Measurements from ENCODE around the gene MAPK8. TPM values are rescaled to one million over a fixed set of nuclear protein-coding genes. Genes with fewer than 3 reads are reported as not detected.
"Not testable (repeated sequence)": the region's sequence is repeated elsewhere in the genome, so short reads cannot be mapped to it uniquely, and the experiment has no call there.

The MAPK8 gene
- total RNA-seq = 10 to 100 TPM; 44.2 to 45.4 TPM

DNA sequence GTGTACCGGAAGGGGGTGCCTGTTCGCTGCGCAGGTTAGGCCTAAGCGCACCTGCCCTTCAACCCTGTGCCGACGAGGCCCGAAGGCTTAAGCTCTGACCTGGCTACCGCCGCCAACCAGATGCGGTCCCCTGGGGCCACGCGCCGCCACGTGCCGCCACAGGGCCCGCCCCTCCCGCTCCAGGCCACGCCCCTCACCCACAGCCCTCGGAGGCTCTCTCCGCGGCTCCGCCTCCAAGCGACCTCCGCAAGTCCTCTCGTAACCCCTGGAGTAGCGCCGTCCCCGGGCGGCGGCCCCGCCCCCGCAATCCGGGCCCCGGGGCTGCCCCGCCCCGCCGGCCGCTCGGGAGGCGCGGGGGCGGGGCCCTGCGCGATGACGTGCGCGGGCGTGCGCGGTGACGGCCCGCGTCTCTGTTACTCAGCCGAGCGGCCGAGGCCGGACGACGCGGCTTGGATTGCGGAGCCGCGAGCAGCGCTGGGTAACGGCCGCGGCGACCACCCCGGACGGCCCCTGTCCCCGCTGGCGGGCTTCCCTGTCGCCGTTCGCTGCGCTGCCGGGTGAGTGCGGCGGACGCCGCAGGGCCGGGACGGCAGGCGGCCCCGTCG lies at the start of gene MAPK8:
TSS of gene MAPK8 (plus strand) at position 413 of the 605 bp plus-strand sequence. CDS start 94,984 bp downstream, outside the sequence.
- intact Hi-C loops (cut with micrococcal nuclease) = loop anchor here (2.0 to 5.0 kb wide), 4 partner anchors 86 to 1232 kb away; partner anchors contain the start of gene ERCC6

GRCh38 chr10:48257407-48257961 lies 49.0 kb upstream of the MAPK8 start:
- ChIA-PET POLR2A (no interaction called here), CTCF (no interaction called here)
- Mint-ChIP-seq H3K4me3 (no peak overlapping the region), H3K9me3 (no peaks in the 10 kb centered on the region), H3K4me1 (ENCODE audit: low read depth) (no peaks in the 10 kb centered on the region), H3K36me3 (no peaks in the 10 kb centered on the region), H3K27ac (no peak overlapping the region), H3K27me3 (peaks cover 16% of the 10 kb centered on the region)
- no peak for DNase-seq
- intact Hi-C loops (cut with micrococcal nuclease) = no loop called here

More for the DNA sequence above, at the start of gene MAPK8:
- POLR2A ChIA-PET = no interaction called here
- Mint-ChIP-seq H3K27me3 (no peaks in the 10 kb centered on the region), H3K36me3 (peaks cover 4% of the 10 kb centered on the region), H3K9me3 (no peaks in the 10 kb centered on the region), H3K4me3 (peak within 1 kb of the TSS; percentile 84), H3K4me1 (ENCODE audit: low read depth) (peaks cover 34% of the 10 kb centered on the region), H3K27ac (peak within 1 kb of the TSS; percentile 58)
- DNase-seq = peak; percentile 92
- CTCF ChIA-PET = no interaction called here

DNA sequence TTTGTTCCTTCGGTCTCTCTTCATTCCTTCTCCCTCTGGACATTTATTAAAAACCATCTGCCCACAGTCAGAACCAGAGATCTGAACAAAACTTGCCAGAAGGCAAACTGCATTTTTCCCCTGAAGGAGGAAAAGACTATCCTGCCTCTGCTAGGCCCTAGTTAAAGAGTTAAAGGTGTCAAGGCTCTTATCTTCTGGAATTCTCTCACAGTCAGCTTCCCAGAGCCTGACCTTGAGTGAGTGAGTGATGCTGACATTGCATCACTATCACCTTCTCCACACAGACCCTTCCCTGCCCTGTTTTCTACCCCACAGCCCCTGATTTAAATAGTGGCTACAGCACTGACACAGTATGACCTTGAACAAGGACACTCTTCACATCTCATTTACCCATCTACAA lies 48.4 kb upstream of the MAPK8 start:
- no peaks in the 10 kb centered on the region for H3K9me3 Mint-ChIP-seq
- ChIA-PET POLR2A (no interaction called here), CTCF (no interaction called here)
- intact Hi-C loops (cut with micrococcal nuclease) = no loop called here
- no peaks in the 10 kb centered on the region for H3K4me1 Mint-ChIP-seq (ENCODE audit: low read depth)
- no peak for DNase-seq
- H3K4me3 Mint-ChIP-seq = no peak overlapping the region
- H3K27me3 Mint-ChIP-seq = peaks cover 16% of the 10 kb centered on the region
- no peaks in the 10 kb centered on the region for H3K36me3 Mint-ChIP-seq
- H3K27ac Mint-ChIP-seq = no peak overlapping the region

DNA sequence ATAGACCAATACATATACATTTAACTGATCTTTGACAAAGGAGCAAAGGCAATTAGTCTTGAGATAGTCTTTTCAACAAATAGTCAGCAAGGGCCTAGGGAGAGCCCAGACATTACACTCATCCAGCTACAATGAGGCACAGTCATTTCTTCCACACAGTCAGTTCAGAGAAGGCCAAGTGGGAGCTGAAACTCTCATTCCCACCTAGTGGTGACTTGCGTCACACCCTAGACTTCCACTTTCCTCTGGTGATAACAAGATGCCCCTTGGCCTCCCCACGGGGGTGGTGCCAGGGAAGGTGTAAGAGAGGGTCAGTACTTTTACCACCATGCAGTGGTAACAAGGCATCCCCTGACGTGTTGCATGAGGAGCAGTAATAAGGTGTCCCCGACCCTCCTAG lies 39.9 kb upstream of the MAPK8 start:
- no peaks in the 10 kb centered on the region for H3K36me3 Mint-ChIP-seq
- ChIA-PET CTCF (no interaction called here), POLR2A (no interaction called here)
- H3K4me3 Mint-ChIP-seq = no peak overlapping the region
- no peak overlapping the region for H3K27ac Mint-ChIP-seq
- H3K27me3 Mint-ChIP-seq = peaks cover 6% of the 10 kb centered on the region
- DNase-seq = peak; percentile 39
- intact Hi-C loops (cut with micrococcal nuclease) = no loop called here
- H3K4me1 Mint-ChIP-seq (ENCODE audit: low read depth) = peaks cover 3% of the 10 kb centered on the region
- H3K9me3 Mint-ChIP-seq = peaks cover 9% of the 10 kb centered on the region

DNA sequence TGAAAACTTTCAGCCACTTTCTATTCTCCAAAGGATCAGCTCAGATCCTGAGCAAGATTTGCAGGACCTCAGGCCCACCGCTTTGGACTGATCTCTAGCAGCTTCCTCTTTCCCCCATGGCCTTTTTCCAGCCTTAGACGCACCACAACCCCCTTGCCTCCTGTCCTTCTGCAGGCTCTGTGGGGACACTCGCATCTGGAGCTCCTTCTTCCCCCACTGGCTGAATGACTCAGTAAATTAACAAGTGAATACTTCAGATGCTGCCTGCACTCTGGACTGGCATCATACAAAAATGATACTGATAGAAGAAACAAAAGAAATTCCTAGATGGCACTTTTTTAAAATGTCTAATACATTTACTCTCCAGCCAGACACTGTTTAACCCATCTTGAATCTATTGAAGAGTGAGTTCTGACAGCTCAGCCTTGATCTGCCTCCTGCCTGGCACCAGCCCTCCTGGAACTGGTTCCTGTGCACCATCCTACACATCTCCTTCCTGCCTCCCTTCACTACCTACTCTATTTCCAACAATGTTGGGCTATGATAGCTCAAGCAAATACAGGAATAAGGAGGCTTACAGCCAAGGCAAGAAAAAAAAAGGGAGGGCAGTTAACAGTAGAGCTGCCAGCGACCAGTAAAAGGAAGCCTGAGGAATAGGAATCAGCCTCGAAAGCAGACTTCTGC lies 35.3 kb upstream of the MAPK8 start:
- intact Hi-C loops (cut with micrococcal nuclease) = no loop called here
- H3K27me3 Mint-ChIP-seq = peaks cover 7% of the 10 kb centered on the region
- no peak for DNase-seq
- peaks cover 9% of the 10 kb centered on the region for H3K9me3 Mint-ChIP-seq
- no peak overlapping the region for H3K27ac Mint-ChIP-seq
- POLR2A ChIA-PET = no interaction called here
- H3K4me1 Mint-ChIP-seq (ENCODE audit: low read depth) = peaks cover 3% of the 10 kb centered on the region
- H3K36me3 Mint-ChIP-seq = no peaks in the 10 kb centered on the region
- H3K4me3 Mint-ChIP-seq = no peak overlapping the region
- CTCF ChIA-PET = no interaction called here

DNA sequence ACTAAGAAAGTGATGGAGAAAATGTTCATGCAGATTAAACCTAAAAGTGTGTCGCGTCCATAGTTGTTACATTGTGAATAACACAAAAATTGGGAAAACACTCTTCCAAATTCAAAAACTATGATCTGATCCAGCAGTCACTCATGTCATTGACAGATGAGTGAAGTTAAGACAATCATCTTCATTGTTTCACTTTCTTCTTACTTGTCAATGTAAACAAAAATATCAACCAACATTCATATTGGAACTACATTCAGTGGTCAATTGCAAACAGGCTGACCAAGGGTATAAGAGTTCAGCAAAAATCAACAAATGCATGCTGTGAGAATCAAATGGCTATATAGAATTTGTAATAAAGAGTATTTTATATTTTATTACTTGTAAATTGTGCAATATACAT lies 33.8 kb upstream of the MAPK8 start:
- Mint-ChIP-seq H3K4me3 (no peak overlapping the region), H3K27ac (no peak overlapping the region), H3K36me3 (no peaks in the 10 kb centered on the region), H3K9me3 (peaks cover 3% of the 10 kb centered on the region), H3K27me3 (peaks cover 6% of the 10 kb centered on the region), H3K4me1 (ENCODE audit: low read depth) (no peaks in the 10 kb centered on the region)
- ChIA-PET CTCF (no interaction called here), POLR2A (no interaction called here)
- intact Hi-C loops (cut with micrococcal nuclease) = no loop called here
- no peak for DNase-seq

- intact Hi-C loops (cut with micrococcal nuclease) = no loop called here
- no peaks in the 10 kb centered on the region for H3K36me3 Mint-ChIP-seq
- no peaks in the 10 kb centered on the region for H3K4me1 Mint-ChIP-seq (ENCODE audit: low read depth)
- no peaks in the 10 kb centered on the region for H3K9me3 Mint-ChIP-seq
- no peak overlapping the region for H3K27ac Mint-ChIP-seq
- ChIA-PET CTCF (no interaction called here), POLR2A (no interaction called here)
- no peak overlapping the region for H3K4me3 Mint-ChIP-seq
- DNase-seq = no peak
- H3K27me3 Mint-ChIP-seq = peaks cover 9% of the 10 kb centered on the region
These were observed 32.7 kb upstream of the MAPK8 start for GRCh38 chr10:48273741-48274140.

- intact Hi-C loops (cut with micrococcal nuclease) = no loop called here
- H3K27me3 Mint-ChIP-seq = peaks cover 11% of the 10 kb centered on the region
- H3K4me3 Mint-ChIP-seq = no peak within 1 kb of the TSS
- no peaks in the 10 kb centered on the region for H3K4me1 Mint-ChIP-seq (ENCODE audit: low read depth)
- CTCF ChIA-PET = no interaction called here
- no peaks in the 10 kb centered on the region for H3K9me3 Mint-ChIP-seq
- H3K36me3 Mint-ChIP-seq = no peaks in the 10 kb centered on the region
- H3K27ac Mint-ChIP-seq = no peak within 1 kb of the TSS
- DNase-seq = no peak
- POLR2A ChIA-PET = no interaction called here
These were observed 31.8 kb upstream of the MAPK8 start, which contains the start of gene FRMPD2 for GRCh38 chr10:48274636-48275035. Gene FRMPD2, minus strand, starts transcription at chr10:48274696. Its CDS starts 129 bp downstream, at chr10:48274567.

DNA sequence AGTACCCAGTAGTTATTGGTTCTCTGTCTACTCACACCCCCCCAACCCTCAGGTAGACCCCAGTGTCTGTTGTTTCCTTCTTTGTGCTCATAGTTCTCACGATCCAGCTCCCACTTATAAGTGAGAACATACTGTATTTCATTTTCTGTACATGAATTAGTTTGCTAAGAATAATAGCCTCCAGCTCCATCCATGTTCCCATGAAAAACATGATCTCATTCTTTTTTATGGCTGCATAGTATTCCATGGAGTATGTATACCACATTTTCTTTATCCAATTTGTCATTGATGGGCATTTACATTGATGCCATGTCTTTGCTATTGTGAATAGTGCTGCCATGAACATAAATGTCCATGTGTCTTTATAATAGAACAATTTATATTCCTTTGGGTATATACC lies 29.4 kb upstream of the MAPK8 start:
- CTCF ChIA-PET = no interaction called here
- no peak for DNase-seq
- Mint-ChIP-seq H3K27me3 (peaks cover 18% of the 10 kb centered on the region), H3K4me3 (no peak overlapping the region), H3K9me3 (peaks cover 9% of the 10 kb centered on the region), H3K27ac (no peak overlapping the region), H3K36me3 (no peaks in the 10 kb centered on the region), H3K4me1 (ENCODE audit: low read depth) (no peaks in the 10 kb centered on the region)
- intact Hi-C loops (cut with micrococcal nuclease) = no loop called here
- POLR2A ChIA-PET = no interaction called here

GRCh38 chr10:48279081-48279751 lies 27.3 kb upstream of the MAPK8 start:
- Mint-ChIP-seq H3K9me3 (peaks cover 14% of the 10 kb centered on the region), H3K4me3 (no peak overlapping the region), H3K36me3 (no peaks in the 10 kb centered on the region), H3K4me1 (ENCODE audit: low read depth) (no peaks in the 10 kb centered on the region), H3K27me3 (peaks cover 23% of the 10 kb centered on the region), H3K27ac (no peak overlapping the region)
- intact Hi-C loops (cut with micrococcal nuclease) = no loop called here
- POLR2A ChIA-PET = no interaction called here
- DNase-seq = no peak
- CTCF ChIA-PET = no interaction called here

GRCh38 chr10:48281697-48282096 lies 24.8 kb upstream of the MAPK8 start:
- DNase-seq; POLR2A ChIA-PET; H3K4me1 Mint-ChIP-seq (ENCODE audit: low read depth); intact Hi-C loops (cut with micrococcal nuclease); CTCF ChIA-PET; H3K27ac Mint-ChIP-seq; H3K36me3 Mint-ChIP-seq; H3K4me3 Mint-ChIP-seq: not testable (repeated sequence)
- Mint-ChIP-seq H3K27me3 (peaks cover 37% of the 10 kb centered on the region), H3K9me3 (peaks cover 14% of the 10 kb centered on the region)

GRCh38 chr10:48282829-48283228 lies 23.6 kb upstream of the MAPK8 start:
- Mint-ChIP-seq H3K4me3 (no peak overlapping the region), H3K4me1 (ENCODE audit: low read depth) (no peaks in the 10 kb centered on the region), H3K27me3 (peaks cover 35% of the 10 kb centered on the region), H3K27ac (no peak overlapping the region), H3K36me3 (no peaks in the 10 kb centered on the region), H3K9me3 (peaks cover 14% of the 10 kb centered on the region)
- CTCF ChIA-PET = no interaction called here
- intact Hi-C loops (cut with micrococcal nuclease) = no loop called here
- POLR2A ChIA-PET = no interaction called here
- DNase-seq = no peak
